GM20000 (cell line): ENCODE measurements around the gene NKX2-8.

Source experiments
- DNase-seq: peaks from one replicate; pipeline ENCODE4 v3.0.0; 2012; ENCODE audit warnings: low spot score
- CTCF ChIP-seq: IDR thresholded peaks from 2 replicates; pipeline ENCODE4 v1.5.1; 2012; ENCODE audit warnings: mild to moderate bottlenecking, control low read depth; ENCODE audit errors: extremely low read depth, missing control alignments

NKX2-8 gene

GRCh38 chr14:36580141-36580855, 2.1 kb downstream of the NKX2-8 start:
- TF ChIP-seq CTCF, result no peak
- peak; percentile 14 for DNase-seq

- peak; percentile 14 for DNase-seq
- no peak for TF ChIP-seq CTCF
These were observed 2.8 kb downstream of the NKX2-8 start for GRCh38 chr14:36579573-36580140.

GRCh38 chr14:36579001-36579555, 3.3 kb downstream of the NKX2-8 start:
- no peak for DNase-seq
- no peak for TF ChIP-seq CTCF

- DNase-seq, result no peak
- no peak for TF ChIP-seq CTCF
These were observed 12.3 kb downstream of the NKX2-8 start for GRCh38 chr14:36570065-36570464.

GRCh38 chr14:36556811-36557433, 25.5 kb downstream of the NKX2-8 start:
- peak; percentile 50 for DNase-seq
- peak; percentile 60 for TF ChIP-seq CTCF

- no peak for TF ChIP-seq CTCF
- DNase-seq, result no peak
These were observed 26.2 kb downstream of the NKX2-8 start for GRCh38 chr14:36555998-36556743.
